ENCODE data around the gene POLR2H. TPM values are rescaled to one million over a fixed set of nuclear protein-coding genes. Genes with fewer than 3 reads are reported as not detected.
"Not testable (repeated sequence)": the region's sequence is repeated elsewhere in the genome, so short reads cannot be mapped to it uniquely, and the experiment has no call there.

Gene POLR2H
- polyA plus RNA-seq, 1 donor (not counting 4 experiments of a cell fraction or from before 2014, with no cell fraction given) = 202 TPM

DNA sequence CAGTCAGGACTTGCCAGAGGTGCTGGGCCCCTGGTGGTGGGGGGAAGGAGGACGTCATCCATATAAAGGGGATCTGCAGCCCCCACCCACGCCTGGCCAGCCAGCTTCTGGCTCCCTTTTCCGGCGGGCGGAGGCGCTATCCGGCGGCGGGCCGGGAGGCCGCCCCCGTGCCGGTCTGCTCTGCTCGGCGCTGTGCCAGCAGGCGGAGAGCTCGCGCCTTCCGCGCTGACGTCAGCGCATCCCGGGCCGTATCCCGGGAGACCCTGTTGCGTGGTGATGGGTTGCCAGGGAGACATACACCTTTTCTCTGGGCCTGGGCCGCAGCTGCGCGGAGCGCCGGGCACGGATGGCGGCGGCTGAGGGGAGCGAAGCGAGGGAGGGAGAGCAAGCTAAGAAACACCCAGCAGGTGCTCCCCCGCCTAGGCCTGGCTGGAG is 23.0 kb upstream of the POLR2H start:
- dilution Hi-C loops (cut with MboI; ENCODE audit: extremely low pct_ligation_motif_present, low sequenced_read_pairs) = no loop called here
- H3K4me2 ChIP-seq (ENCODE audit: control insufficient read depth, extremely low read depth, insufficient read depth, low read depth, low read length) = peak overlapping the region; percentile 90
- peaks cover 20 to 34% of the 10 kb centered on the region in 2 experiments for H3K36me3 ChIP-seq (ENCODE audit: control insufficient read depth in 2 of 2, extremely low read depth in 1 of 2, insufficient read depth in 2 of 2, low read length in 2 of 2)
- no peaks in the 10 kb centered on the region for H3K27me3 ChIP-seq (ENCODE audit: control insufficient read depth, extremely low read depth, insufficient read depth, low read length)
- peak overlapping the region; percentile 22 for H2AFZ ChIP-seq (ENCODE audit: control insufficient read depth, low read length)
- H3K4me3 ChIP-seq (ENCODE audit: control insufficient read depth in 2 of 3, extremely low read depth in 1 of 3, insufficient read depth in 2 of 3, low read depth in 1 of 3, low read length in 3 of 3) = peak overlapping the region; percentile 4 to 16 (median 4)
- H3K79me2 ChIP-seq (ENCODE audit: control insufficient read depth, insufficient read depth, low read length) = peaks cover 23% of the 10 kb centered on the region
- FAIRE-seq (no peak), DNase-seq (ENCODE audit: low read depth, low spot score) (no peak)
- TF ChIP-seq, protein P1, sequence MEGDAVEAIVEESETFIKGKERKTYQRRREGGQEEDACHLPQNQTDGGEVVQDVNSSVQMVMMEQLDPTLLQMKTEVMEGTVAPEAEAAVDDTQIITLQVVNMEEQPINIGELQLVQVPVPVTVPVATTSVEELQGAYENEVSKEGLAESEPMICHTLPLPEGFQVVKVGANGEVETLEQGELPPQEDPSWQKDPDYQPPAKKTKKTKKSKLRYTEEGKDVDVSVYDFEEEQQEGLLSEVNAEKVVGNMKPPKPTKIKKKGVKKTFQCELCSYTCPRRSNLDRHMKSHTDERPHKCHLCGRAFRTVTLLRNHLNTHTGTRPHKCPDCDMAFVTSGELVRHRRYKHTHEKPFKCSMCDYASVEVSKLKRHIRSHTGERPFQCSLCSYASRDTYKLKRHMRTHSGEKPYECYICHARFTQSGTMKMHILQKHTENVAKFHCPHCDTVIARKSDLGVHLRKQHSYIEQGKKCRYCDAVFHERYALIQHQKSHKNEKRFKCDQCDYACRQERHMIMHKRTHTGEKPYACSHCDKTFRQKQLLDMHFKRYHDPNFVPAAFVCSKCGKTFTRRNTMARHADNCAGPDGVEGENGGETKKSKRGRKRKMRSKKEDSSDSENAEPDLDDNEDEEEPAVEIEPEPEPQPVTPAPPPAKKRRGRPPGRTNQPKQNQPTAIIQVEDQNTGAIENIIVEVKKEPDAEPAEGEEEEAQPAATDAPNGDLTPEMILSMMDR (optimal IDR thresholded peaks at IDR 0.05 in 1 of 3, IDR thresholded peaks at IDR 0.05 in 1 of 3, conservative IDR thresholded peaks at IDR 0.05 in 1 of 3; ENCODE audit: extremely low read depth in 1 of 3, insufficient read depth in 2 of 3, low read length in 3 of 3) = peak in 1 of 3 experiments; percentile 6
- no peak for TF ChIP-seq EZH2 (IDR thresholded peaks at IDR 0.05; ENCODE audit: low read length)
- peak overlapping the region; percentile 56 for H3K27ac ChIP-seq (ENCODE audit: control insufficient read depth, insufficient read depth, low read length)
- H3K9me1 ChIP-seq (ENCODE audit: control insufficient read depth, extremely low read depth, insufficient read depth, low read length) = peaks cover 4% of the 10 kb centered on the region
- H3K9ac ChIP-seq (ENCODE audit: control insufficient read depth, extremely low read depth, insufficient read depth, low read length) = peak overlapping the region; percentile 66
- H3K9me3 ChIP-seq (ENCODE audit: control insufficient read depth, low read depth, low read length) = no peaks in the 10 kb centered on the region
- H3K4me1 ChIP-seq (ENCODE audit: control insufficient read depth, extremely low read depth, insufficient read depth, low read length) = peaks cover 81% of the 10 kb centered on the region
- peaks cover 13% of the 10 kb centered on the region for H4K20me1 ChIP-seq (ENCODE audit: control insufficient read depth, extremely low read depth, insufficient read depth, low read length)

DNA sequence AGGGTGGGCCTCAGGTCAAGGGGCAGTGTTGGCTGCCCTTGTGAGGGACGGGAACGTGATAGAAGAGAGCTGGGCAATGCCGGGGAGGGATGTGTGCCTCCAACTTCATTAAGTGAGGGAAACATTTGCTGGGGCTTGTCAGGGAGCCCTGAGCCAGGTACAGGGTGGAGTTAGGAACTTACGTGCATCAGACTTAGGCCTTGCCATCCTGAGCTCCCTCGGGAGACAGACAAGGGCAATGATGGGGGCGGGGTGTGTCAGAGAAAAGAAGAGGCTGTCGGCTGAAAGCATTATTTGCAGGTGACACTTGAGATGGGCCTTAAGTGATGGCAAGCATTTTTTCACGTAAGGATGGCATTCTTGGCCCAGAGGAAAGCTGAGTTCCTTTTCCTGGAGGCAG is 22.5 kb upstream of the POLR2H start:
- Histone ChIP-seq H4K20me1 (ENCODE audit: control insufficient read depth, extremely low read depth, insufficient read depth, low read length) (peaks cover 13% of the 10 kb centered on the region), H3K9ac (ENCODE audit: control insufficient read depth, extremely low read depth, insufficient read depth, low read length) (peak overlapping the region; percentile 66), H3K27me3 (ENCODE audit: control insufficient read depth, extremely low read depth, insufficient read depth, low read length) (no peaks in the 10 kb centered on the region), H2AFZ (ENCODE audit: control insufficient read depth, low read length) (peak overlapping the region; percentile 22), H3K4me2 (ENCODE audit: control insufficient read depth, extremely low read depth, insufficient read depth, low read depth, low read length) (peak overlapping the region; percentile 90), H3K27ac (ENCODE audit: control insufficient read depth, insufficient read depth, low read length) (peak overlapping the region; percentile 56), H3K36me3 (ENCODE audit: control insufficient read depth in 2 of 2, extremely low read depth in 1 of 2, insufficient read depth in 2 of 2, low read length in 2 of 2) (peaks cover 16 to 29% of the 10 kb centered on the region in 2 experiments), H3K79me2 (ENCODE audit: control insufficient read depth, insufficient read depth, low read length) (peaks cover 23% of the 10 kb centered on the region), H3K9me3 (ENCODE audit: control insufficient read depth, low read depth, low read length) (no peaks in the 10 kb centered on the region), H3K4me1 (ENCODE audit: control insufficient read depth, extremely low read depth, insufficient read depth, low read length) (peaks cover 78% of the 10 kb centered on the region), H3K4me3 (ENCODE audit: control insufficient read depth in 2 of 3, extremely low read depth in 1 of 3, insufficient read depth in 2 of 3, low read depth in 1 of 3, low read length in 3 of 3) (peak overlapping the region; percentile 4 to 44 (median 16)), H3K9me1 (ENCODE audit: control insufficient read depth, extremely low read depth, insufficient read depth, low read length) (peaks cover 3% of the 10 kb centered on the region)
- no peak for TF ChIP-seq EZH2 (IDR thresholded peaks at IDR 0.05; ENCODE audit: low read length)
- TF ChIP-seq, protein P1 (optimal IDR thresholded peaks at IDR 0.05 in 1 of 3, IDR thresholded peaks at IDR 0.05 in 1 of 3, conservative IDR thresholded peaks at IDR 0.05 in 1 of 3; ENCODE audit: extremely low read depth in 1 of 3, insufficient read depth in 2 of 3, low read length in 3 of 3) = no peak
- dilution Hi-C loops (cut with MboI; ENCODE audit: extremely low pct_ligation_motif_present, low sequenced_read_pairs) = no loop called here
- FAIRE-seq = peak; percentile 52
- no peak for DNase-seq (ENCODE audit: low read depth, low spot score)

DNA sequence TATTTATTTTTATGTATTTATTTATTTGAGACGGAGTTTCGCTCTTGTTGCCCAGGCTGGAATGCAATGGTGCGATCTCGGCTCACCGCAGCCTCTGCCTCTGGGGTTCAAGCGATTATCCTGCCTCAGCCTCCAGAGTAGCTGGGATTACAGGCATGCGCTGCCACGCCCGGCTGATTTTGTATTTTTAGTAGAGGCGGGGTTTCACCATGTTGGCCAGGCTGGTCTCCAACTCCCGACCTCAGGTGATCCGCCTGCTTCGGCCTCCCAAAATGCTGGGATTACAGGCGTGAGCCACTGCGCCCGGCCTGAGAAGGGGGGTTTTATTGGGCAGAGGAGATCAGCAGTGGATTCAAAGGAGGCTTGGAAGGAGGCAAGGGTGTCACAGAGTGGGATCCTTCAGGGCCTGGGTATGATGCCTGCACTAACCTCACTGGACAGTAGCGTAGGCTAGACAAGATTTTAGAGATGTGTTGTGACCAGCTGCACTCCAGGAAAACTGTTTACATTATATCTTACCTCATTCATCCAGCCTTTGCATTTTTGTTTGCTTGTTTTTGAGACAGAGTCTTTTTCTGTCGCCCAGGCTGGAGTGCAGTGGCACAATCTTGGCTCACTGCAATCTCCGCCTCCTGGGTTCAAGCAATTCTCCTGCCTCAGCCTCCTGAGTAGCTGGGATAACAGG is 21.9 kb upstream of the POLR2H start:
- dilution Hi-C loops (cut with MboI; ENCODE audit: extremely low pct_ligation_motif_present, low sequenced_read_pairs); H3K9me3 ChIP-seq (ENCODE audit: control insufficient read depth, low read depth, low read length); H3K9me1 ChIP-seq (ENCODE audit: control insufficient read depth, extremely low read depth, insufficient read depth, low read length); FAIRE-seq; H3K27me3 ChIP-seq (ENCODE audit: control insufficient read depth, extremely low read depth, insufficient read depth, low read length); DNase-seq (ENCODE audit: low read depth, low spot score): not testable (repeated sequence)
- Histone ChIP-seq H3K9ac (ENCODE audit: control insufficient read depth, extremely low read depth, insufficient read depth, low read length) (peak overlapping the region; percentile 66), H3K27ac (ENCODE audit: control insufficient read depth, insufficient read depth, low read length) (peak overlapping the region; percentile 56), H3K4me2 (ENCODE audit: control insufficient read depth, extremely low read depth, insufficient read depth, low read depth, low read length) (peak overlapping the region; percentile 90), H4K20me1 (ENCODE audit: control insufficient read depth, extremely low read depth, insufficient read depth, low read length) (peaks cover 11% of the 10 kb centered on the region), H3K4me1 (ENCODE audit: control insufficient read depth, extremely low read depth, insufficient read depth, low read length) (peaks cover 74% of the 10 kb centered on the region), H3K4me3 (ENCODE audit: control insufficient read depth in 2 of 3, extremely low read depth in 1 of 3, insufficient read depth in 2 of 3, low read depth in 1 of 3, low read length in 3 of 3) (peak overlapping the region in 2 of 3 experiments; percentile 16 to 44), H3K79me2 (ENCODE audit: control insufficient read depth, insufficient read depth, low read length) (peaks cover 23% of the 10 kb centered on the region), H3K36me3 (ENCODE audit: control insufficient read depth in 2 of 2, extremely low read depth in 1 of 2, insufficient read depth in 2 of 2, low read length in 2 of 2) (peaks cover 13 to 26% of the 10 kb centered on the region in 2 experiments), H2AFZ (ENCODE audit: control insufficient read depth, low read length) (peak overlapping the region; percentile 49)
